BLaER1 treated with 17β-estradiol and CSF1 and Interleukin-3, amounts not matched to agents 10 nM and 100 nM (cell line): Measurements from ENCODE around the gene GSTA5.
"Not testable (repeated sequence)": the region's sequence is repeated elsewhere in the genome, so short reads cannot be mapped to it uniquely, and the experiment has no call there.

Experiments
- H3K27ac ChIP-seq, 11 experiments: shearing (Covaris generic); formaldehyde crosslinking; 2 replicates each; pipeline ENCODE4 v1.8.1; 2022
- H3K27me3 ChIP-seq, 11 experiments: shearing (Covaris generic); formaldehyde crosslinking; 2 replicates each; pipeline ENCODE4 v1.8.1; 2022
- H3K36me3 ChIP-seq, 11 experiments: shearing (Covaris generic); formaldehyde crosslinking; 2 replicates each; pipeline ENCODE4 v1.8.1; 2022
- H3K4me1 ChIP-seq, 10 experiments: shearing (Covaris generic); formaldehyde crosslinking; 2 replicates each; pipeline ENCODE4 v1.8.1; 2022
- H3K4me2 ChIP-seq, 11 experiments: shearing (Covaris generic); formaldehyde crosslinking; 2 replicates each; pipeline ENCODE4 v1.8.1; 2022
- H3K4me3 ChIP-seq, 10 experiments: shearing (Covaris generic); formaldehyde crosslinking; 2 replicates each; pipeline ENCODE4 v1.8.1; 2022
- H3K9ac ChIP-seq, 11 experiments: shearing (Covaris generic); formaldehyde crosslinking; 2 replicates each; pipeline ENCODE4 v1.8.1; 2022
- H3K9me3 ChIP-seq, 11 experiments: shearing (Covaris generic); formaldehyde crosslinking; replicated peaks in 1 of 11; 2 replicates each; pipeline ENCODE4 v1.8.1; 2022
- H4K20me1 ChIP-seq, 11 experiments: shearing (Covaris generic); formaldehyde crosslinking; 2 replicates each; pipeline ENCODE4 v1.8.1; 2022
- Cebpa-rat ChIP-seq, 11 experiments: shearing (Covaris generic); IDR thresholded peaks; 2 replicates each; pipeline ENCODE4 v1.8.1; 2022

GSTA5 gene

DNA sequence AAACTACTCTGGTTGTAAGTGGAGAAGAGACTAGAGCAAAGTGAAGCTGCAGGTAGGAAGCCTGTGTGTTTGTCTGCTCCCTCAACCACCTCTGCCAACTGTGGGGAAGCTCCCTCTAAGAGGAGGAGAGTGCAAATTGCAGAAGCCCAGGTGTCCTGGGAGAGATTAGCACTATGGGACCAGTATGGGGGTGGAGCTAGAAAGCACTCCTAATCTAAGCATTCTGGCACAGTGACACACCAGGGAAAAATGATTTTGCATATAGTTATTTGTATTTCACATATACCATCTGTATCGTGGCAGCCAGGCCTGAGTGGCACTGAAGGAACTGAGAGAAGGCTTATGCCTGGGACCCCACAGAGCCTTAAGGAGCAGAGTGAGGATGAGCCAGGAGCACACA lies 49.8 kb downstream of the GSTA5 start:
- H3K27ac ChIP-seq: no peak overlapping the region
- no peak overlapping the region for H3K9ac ChIP-seq
- H3K4me1 ChIP-seq: no peaks in the 10 kb centered on the region
- no peaks in the 10 kb centered on the region for H3K36me3 ChIP-seq
- H3K4me3 ChIP-seq: no peak overlapping the region
- no peaks in the 10 kb centered on the region for H3K27me3 ChIP-seq
- H3K9me3 ChIP-seq: peaks cover 6 to 34% (median 26%) of the 10 kb centered on the region in 11 experiments; a peak in 20 of 22 replicates
- H3K4me2 ChIP-seq: no peak overlapping the region
- H4K20me1 ChIP-seq: no peaks in the 10 kb centered on the region
- no peak for TF ChIP-seq Cebpa-rat (IDR thresholded peaks at IDR 0.05)

DNA sequence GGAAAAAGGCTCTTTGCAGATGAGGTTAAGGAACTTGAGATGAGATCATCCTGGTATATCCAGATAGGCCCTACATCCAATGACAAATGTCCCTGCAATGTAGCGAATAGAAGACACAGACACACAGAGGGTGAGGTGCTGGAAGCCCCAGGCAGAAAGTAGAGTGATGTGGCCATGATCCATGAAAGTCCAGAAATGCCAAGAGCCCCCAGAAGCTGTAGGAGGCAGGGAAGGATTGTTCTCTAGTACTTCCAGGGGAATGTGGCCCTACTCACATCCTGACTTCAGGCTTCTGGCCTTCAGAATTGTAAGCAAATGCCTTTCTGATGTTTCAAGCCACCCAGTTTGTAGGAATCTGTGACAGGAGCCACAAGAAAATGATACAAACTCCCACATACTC lies 51.0 kb downstream of the GSTA5 start:
- peaks cover 6 to 34% (median 26%) of the 10 kb centered on the region in 11 experiments; a peak in 20 of 22 replicates for H3K9me3 ChIP-seq
- H3K27ac ChIP-seq, H3K4me2 ChIP-seq: not testable (repeated sequence)

DNA sequence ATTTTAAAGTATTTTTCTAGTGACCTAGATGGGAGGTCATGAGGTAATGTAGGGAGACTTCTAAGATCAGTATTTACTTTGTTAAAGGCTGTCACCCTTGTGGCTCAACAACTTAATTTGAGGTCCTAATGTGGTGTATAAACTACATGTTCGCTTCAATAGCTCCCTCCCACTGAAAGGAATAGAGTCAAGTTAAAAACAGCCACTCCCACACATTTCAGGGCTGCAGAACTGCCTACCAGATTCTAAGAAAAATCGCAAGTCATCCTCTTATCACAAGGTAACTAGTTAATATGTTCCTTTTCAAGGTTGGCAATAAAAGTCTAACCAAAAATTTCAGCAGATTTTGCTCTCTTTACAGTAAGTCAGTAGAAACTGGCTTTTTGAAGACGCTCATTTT lies 52.1 kb downstream of the GSTA5 start:
- Histone ChIP-seq H3K9ac (no peak overlapping the region), H3K27me3 (no peaks in the 10 kb centered on the region), H3K4me2 (no peak overlapping the region), H3K4me1 (no peaks in the 10 kb centered on the region), H3K9me3 (peaks cover 6 to 35% (median 26%) of the 10 kb centered on the region in 11 experiments; a peak in 20 of 22 replicates), H3K4me3 (no peak overlapping the region), H4K20me1 (no peaks in the 10 kb centered on the region), H3K27ac (no peak overlapping the region), H3K36me3 (no peaks in the 10 kb centered on the region)
- no peak for TF ChIP-seq Cebpa-rat (IDR thresholded peaks at IDR 0.05)

More for the DNA sequence above, 51.0 kb downstream of the GSTA5 start:
- H3K4me1 ChIP-seq, H3K27me3 ChIP-seq, H3K36me3 ChIP-seq, H3K4me3 ChIP-seq, H4K20me1 ChIP-seq, H3K9ac ChIP-seq: not testable (repeated sequence)

DNA sequence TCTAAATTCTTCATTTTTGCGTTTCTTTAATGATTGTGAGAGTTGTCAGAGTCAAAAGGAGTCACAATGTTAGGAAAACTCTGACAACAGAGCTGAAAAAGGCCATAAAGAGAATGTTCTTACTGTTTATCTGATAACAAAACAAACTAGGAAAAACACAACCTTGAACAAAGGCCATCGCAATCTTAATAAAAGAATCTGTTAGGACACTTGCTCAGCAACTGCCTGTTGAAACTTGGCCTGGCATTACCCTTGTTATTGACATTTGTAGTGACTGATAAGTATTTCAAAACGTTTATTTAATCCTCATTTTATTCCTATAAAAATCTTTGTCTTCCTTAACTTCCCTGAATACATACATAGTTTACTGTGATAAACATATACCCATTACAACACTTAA lies 52.7 kb downstream of the GSTA5 start:
- H3K4me2 ChIP-seq: no peak overlapping the region
- no peak for TF ChIP-seq Cebpa-rat (IDR thresholded peaks at IDR 0.05)
- H3K27ac ChIP-seq: no peak overlapping the region
- no peak overlapping the region for H3K9ac ChIP-seq
- H3K36me3 ChIP-seq: no peaks in the 10 kb centered on the region
- no peaks in the 10 kb centered on the region for H3K4me1 ChIP-seq
- H3K27me3 ChIP-seq: no peaks in the 10 kb centered on the region
- H4K20me1 ChIP-seq: no peaks in the 10 kb centered on the region
- no peak overlapping the region for H3K4me3 ChIP-seq
- H3K9me3 ChIP-seq: peaks cover 6 to 33% (median 25%) of the 10 kb centered on the region in 11 experiments; a peak in 20 of 22 replicates

DNA sequence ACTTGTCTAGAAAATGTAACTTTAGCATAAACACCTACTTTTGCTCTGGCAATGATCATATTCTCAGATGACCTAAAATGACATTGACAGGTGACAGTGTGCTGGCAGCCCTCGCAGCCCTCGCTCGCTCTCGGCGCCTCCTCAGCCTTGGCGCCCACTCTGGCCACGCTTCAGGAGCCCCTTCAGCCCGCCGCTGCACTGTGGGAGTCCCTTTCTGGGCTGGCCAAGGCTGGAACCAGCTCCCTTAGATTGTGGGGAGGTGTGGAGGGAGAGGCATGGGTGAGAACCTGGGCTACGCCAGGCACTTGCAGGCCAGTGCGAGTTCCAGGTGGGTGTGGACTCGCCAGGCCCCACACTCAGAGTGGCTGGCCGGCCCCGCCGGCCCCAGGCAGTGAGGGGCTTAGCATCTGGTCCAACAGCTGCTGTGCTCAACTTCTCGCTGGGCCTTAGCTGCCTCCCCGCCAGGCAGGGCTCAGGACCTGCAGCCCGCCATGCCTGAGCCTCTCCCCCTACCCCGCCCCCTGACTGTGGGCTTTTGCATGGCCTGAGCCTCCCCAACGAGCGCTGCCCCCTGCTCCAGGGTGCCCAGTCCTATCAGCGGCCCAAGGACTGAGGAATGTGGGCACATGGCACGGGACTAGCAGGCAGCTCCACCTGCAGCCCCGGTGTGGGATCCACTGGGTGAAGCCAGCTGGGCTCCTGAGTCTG lies 54.2 kb downstream of the GSTA5 start:
- no peak overlapping the region for H3K4me2 ChIP-seq
- H3K27me3 ChIP-seq: no peaks in the 10 kb centered on the region
- TF ChIP-seq Cebpa-rat (IDR thresholded peaks at IDR 0.05): no peak
- no peaks in the 10 kb centered on the region for H3K36me3 ChIP-seq
- H3K27ac ChIP-seq: no peak overlapping the region
- H3K9me3 ChIP-seq: peaks cover 6 to 20% (median 12%) of the 10 kb centered on the region in 11 experiments; a peak in 18 of 22 replicates
- H3K4me3 ChIP-seq: no peak overlapping the region
- no peak overlapping the region for H3K9ac ChIP-seq
- no peaks in the 10 kb centered on the region for H3K4me1 ChIP-seq
- no peaks in the 10 kb centered on the region for H4K20me1 ChIP-seq

DNA sequence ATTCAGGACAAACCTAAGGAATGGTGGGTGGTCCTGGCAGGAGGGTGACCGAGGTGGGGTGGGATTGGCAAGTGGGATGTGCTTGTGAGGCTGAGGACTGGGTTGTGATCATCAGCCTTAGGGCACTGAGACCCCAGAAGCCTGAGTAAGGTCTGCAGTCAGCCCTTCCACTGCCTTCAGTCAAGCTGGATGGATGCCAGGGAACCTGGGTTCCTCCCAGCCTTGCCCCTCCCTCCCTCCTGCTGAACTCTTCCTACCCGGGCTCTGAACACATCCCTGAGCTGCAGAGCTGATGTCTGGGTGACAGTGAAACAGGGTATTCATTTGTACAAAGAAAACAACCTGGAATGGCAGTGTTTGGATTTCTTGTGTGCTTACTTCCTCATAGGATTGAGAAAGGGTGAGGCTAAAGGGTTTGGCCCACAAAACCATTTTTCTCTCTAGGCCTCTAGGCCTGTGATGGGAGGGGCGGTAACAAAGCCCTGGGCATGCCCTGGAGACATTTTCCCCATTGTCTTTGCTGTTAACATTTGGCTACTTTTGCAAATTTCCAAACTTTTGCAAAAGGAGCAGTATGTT lies 57.8 kb downstream of the GSTA5 start:
- not testable (repeated sequence) for H3K4me3 ChIP-seq, H3K9ac ChIP-seq, H3K4me2 ChIP-seq, H3K4me1 ChIP-seq, H3K27ac ChIP-seq, H3K27me3 ChIP-seq, H3K36me3 ChIP-seq, H4K20me1 ChIP-seq
- peaks cover 6 to 20% (median 12%) of the 10 kb centered on the region in 11 experiments; a peak in 18 of 22 replicates for H3K9me3 ChIP-seq

DNA sequence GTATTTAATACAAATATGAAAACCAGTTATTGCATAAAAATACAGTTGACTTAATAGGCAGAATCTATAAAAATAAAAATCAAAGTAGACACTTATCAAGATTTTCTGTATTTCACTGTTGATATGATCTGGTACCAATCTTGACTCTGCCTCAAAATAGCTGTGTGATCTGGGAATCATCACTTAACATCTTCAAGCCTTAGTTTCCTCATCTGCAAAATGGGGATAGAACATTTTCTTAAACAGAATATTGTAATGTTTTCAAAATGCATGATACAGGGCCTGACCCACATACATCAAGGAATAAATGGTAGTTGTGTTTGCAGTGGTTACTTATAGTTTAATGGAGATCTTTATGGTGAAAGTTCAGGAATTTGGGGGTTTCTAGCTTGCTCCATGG lies 58.4 kb downstream of the GSTA5 start:
- H3K27ac ChIP-seq, H3K4me1 ChIP-seq, H3K9ac ChIP-seq, H3K36me3 ChIP-seq, H3K27me3 ChIP-seq, H4K20me1 ChIP-seq, H3K4me2 ChIP-seq, H3K4me3 ChIP-seq: not testable (repeated sequence)
- H3K9me3 ChIP-seq: peaks cover 6 to 17% (median 11%) of the 10 kb centered on the region in 11 experiments; a peak in 18 of 22 replicates
